Thoracic aorta (tissue), 2 donors: ENCODE results near the gene KLF13. TPM values are rescaled to one million over a fixed set of nuclear protein-coding genes. Genes with fewer than 3 reads are reported as not detected.

Experiments used
- ATAC-seq: fragments of 150-250 bp; one replicate; pipeline ENCODE4 v1.8.0; 2017; ENCODE audit warnings: low read depth; ENCODE audit not compliant: insufficient number of reproducible peaks, low FRiP score
- DNase-seq: peaks from one replicate; pipeline ENCODE4 v3.0.0-alpha.2; 2020; ENCODE audit warnings: low spot score
- H3K27ac ChIP-seq, 2 donors: fragments of 200-600 bp; sonication (generic); 1 replicate in 1 of 2; 2 replicates in 1 of 2; pipeline ENCODE4 v1.5.1; 2016; ENCODE audit warnings: mild to moderate bottlenecking in 2 of 2, moderate library complexity in 2 of 2
- H3K27me3 ChIP-seq: fragments of 200-600 bp; sonication (generic); replicated peaks from 2 replicates; pipeline ENCODE4 v1.6.0; 2016; ENCODE audit warnings: mild to moderate bottlenecking; ENCODE audit not compliant: insufficient read depth
- H3K36me3 ChIP-seq: fragments of 200-600 bp; sonication (generic); one replicate; pipeline ENCODE4 v1.5.1; 2016
- H3K4me1 ChIP-seq, 2 donors: fragments of 200-600 bp; sonication (generic); 1 replicate in 1 of 2; 2 replicates in 1 of 2; pipeline versions ENCODE4 v1.5.1 to v1.6.0; 2016; ENCODE audit warnings: low read depth in 2 of 2, mild to moderate bottlenecking in 1 of 2; ENCODE audit not compliant: control insufficient read depth in 1 of 2
- H3K4me3 ChIP-seq: fragments of 200-600 bp; sonication (generic); 2 replicates; pipeline ENCODE4 v1.5.1; 2016; ENCODE audit warnings: mild to moderate bottlenecking
- H3K9me3 ChIP-seq: fragments of 200-600 bp; sonication (generic); 2 replicates; pipeline ENCODE4 v1.5.1; 2016
- CTCF ChIP-seq: fragments of 200-600 bp; sonication (generic); IDR thresholded peaks from one replicate; pipeline ENCODE4 v1.5.1; 2019; ENCODE audit warnings: antibody characterized with exemption
- total RNA-seq, 2 donors: library from RNA; depleted of rRNA; stranded (reverse); fragments of >200 nt; gene quantifications; one replicate each; pipeline versions ENCODE4 v1.1.0 to v1.2.3, GENCODE V29; 2016

The KLF13 gene
- total RNA-seq, 2 donors from 2014 or later: 59.5 to 76.5 TPM

DNA sequence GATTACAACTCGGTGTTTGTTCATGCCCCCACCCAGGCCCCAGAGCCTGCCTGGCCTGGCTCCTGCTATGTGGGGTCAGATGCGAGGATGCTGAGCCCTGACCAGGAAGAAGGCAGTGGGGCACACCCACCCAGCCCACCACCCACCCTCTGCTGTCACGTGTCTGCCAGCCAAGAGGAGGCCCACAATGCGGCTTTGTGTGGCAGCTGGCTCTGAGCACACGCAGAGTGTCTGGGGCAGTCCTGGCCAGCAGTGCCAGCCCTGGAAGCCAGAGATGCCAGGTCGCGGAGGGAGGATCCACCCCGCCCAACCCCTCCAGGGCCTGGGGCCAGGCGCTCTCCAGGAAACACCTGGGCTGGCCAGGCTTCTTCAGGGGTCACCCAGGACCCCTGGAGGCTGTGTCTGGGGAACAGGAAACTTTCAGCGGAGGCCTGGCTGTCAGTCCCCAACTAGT lies 26.4 kb upstream of the KLF13 start:
- no peaks in the 10 kb centered on the region for H3K27me3 ChIP-seq
- no peak for ATAC-seq
- peaks cover 0 to 5% of the 10 kb centered on the region in 2 donors for H3K4me1 ChIP-seq
- H3K9me3 ChIP-seq: no peaks in the 10 kb centered on the region
- TF ChIP-seq CTCF: no peak
- no peak overlapping the region for H3K4me3 ChIP-seq
- no peak for DNase-seq
- no peak overlapping the region for H3K27ac ChIP-seq
- H3K36me3 ChIP-seq: no peaks in the 10 kb centered on the region

DNA sequence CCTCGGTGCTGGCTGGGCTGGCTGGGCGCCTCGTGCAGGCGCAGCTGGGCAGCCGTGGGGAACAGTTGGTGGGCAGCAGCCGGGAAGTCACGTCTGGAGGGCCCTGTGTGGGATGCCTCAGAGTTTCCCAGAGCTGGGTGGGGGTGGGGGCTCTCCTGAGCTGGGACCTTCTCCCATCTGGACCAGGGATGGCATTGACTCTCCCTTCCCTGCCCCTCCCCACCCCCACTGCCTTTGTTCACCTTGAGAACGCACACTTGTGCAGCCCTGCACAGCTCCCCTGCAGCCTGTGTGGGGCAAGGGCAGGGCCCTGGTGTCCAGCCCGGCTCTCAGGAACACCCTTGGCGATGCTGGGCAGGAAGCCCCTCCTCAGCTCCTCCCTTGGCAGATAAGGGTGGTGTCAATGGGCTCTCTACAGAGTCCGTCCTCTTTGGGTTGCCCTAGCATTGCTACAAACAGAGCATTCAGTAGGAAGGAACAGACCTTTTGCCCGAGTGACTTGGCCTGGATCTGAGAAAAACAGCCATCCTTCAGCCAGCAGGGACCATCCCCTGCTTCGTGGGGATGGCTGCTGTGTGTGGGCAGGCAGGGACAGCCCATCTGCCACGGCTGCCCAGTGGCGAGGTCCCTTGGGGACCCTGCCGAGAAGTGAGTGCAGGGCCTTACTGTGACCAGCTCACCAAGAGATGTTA lies 25.5 kb upstream of the KLF13 start:
- H3K27me3 ChIP-seq: no peaks in the 10 kb centered on the region
- no peak for TF ChIP-seq CTCF
- H3K4me1 ChIP-seq: peaks cover 0 to 5% of the 10 kb centered on the region in 2 donors
- ATAC-seq (no peak), DNase-seq (no peak)
- no peaks in the 10 kb centered on the region for H3K9me3 ChIP-seq
- no peaks in the 10 kb centered on the region for H3K36me3 ChIP-seq
- no peak overlapping the region for H3K4me3 ChIP-seq
- H3K27ac ChIP-seq: no peak overlapping the region

DNA sequence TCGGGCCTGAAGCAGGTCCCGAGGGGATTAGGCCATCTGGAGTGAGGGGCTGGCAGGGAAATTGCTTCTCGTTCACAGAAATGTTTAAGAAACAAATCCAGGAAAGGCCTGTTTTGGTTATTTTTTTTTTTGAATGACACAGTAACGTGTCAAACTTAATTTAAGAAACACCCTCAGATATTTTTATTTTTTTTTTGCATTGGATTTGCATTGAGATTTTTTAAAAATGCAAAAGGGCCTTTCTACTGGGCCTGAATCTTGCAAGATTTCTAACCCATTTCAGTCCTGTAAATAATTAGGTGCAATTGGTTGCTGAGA lies 25.0 kb upstream of the KLF13 start:
- peaks cover 0 to 5% of the 10 kb centered on the region in 2 donors for H3K4me1 ChIP-seq
- no peaks in the 10 kb centered on the region for H3K27me3 ChIP-seq
- ATAC-seq (no peak), DNase-seq (no peak)
- H3K4me3 ChIP-seq: no peak overlapping the region
- H3K27ac ChIP-seq: no peak overlapping the region
- no peaks in the 10 kb centered on the region for H3K36me3 ChIP-seq
- TF ChIP-seq CTCF: no peak
- no peaks in the 10 kb centered on the region for H3K9me3 ChIP-seq

- DNase-seq: no peak
- TF ChIP-seq CTCF: no peak
- ATAC-seq: no peak
- Histone ChIP-seq H3K4me3 (no peak overlapping the region), H3K27me3 (no peaks in the 10 kb centered on the region), H3K36me3 (no peaks in the 10 kb centered on the region), H3K27ac (no peak overlapping the region), H3K4me1 (peaks cover 0 to 5% of the 10 kb centered on the region in 2 donors), H3K9me3 (no peaks in the 10 kb centered on the region)
Measured at GRCh38 chr15:31302029-31302657, 24.5 kb upstream of the KLF13 start.

- peaks cover 0 to 5% of the 10 kb centered on the region in 2 donors for H3K4me1 ChIP-seq
- no peak for DNase-seq
- H3K9me3 ChIP-seq: no peaks in the 10 kb centered on the region
- no peak overlapping the region for H3K27ac ChIP-seq
- no peaks in the 10 kb centered on the region for H3K36me3 ChIP-seq
- ATAC-seq: no peak
- no peaks in the 10 kb centered on the region for H3K27me3 ChIP-seq
- TF ChIP-seq CTCF: no peak
- H3K4me3 ChIP-seq: no peak overlapping the region
Measured at GRCh38 chr15:31302778-31303725, 23.6 kb upstream of the KLF13 start.
